Prostate gland (tissue), 2 donors: Measurements from ENCODE around the gene CDH24. TPM values are rescaled to one million over a fixed set of nuclear protein-coding genes. Genes with fewer than 3 reads are reported as not detected.

Experiments used
- DNase-seq: peaks from one replicate; pipeline ENCODE4 v3.0.0-alpha.2; 2019; ENCODE audit warnings: low spot score
- H3K27ac ChIP-seq, 2 donors: fragments of 200-600 bp; sonication (generic); 2 replicates each; pipeline ENCODE4 v1.5.1; 2017 to 2019
- H3K27me3 ChIP-seq: fragments of 200-600 bp; sonication (generic); replicated peaks from 2 replicates; pipeline ENCODE4 v1.5.1; 2019; ENCODE audit not compliant: insufficient read depth
- H3K36me3 ChIP-seq, 2 donors: fragments of 200-600 bp; sonication (generic); 1 replicate in 1 of 2; 2 replicates in 1 of 2; pipeline versions ENCODE4 v1.5.1 to v1.8.1; 2017 to 2019
- H3K4me1 ChIP-seq: fragments of 200-600 bp; sonication (generic); replicated peaks from 2 replicates; pipeline ENCODE4 v1.5.1; 2019
- H3K4me3 ChIP-seq, 2 donors: fragments of 200-600 bp; sonication (generic); 2 replicates each; pipeline ENCODE4 v1.5.1; 2017 to 2019
- H3K9me3 ChIP-seq: fragments of 200-600 bp; sonication (generic); 2 replicates; pipeline ENCODE4 v1.5.1; 2017
- POLR2A ChIP-seq: fragments of 450-650 bp; IDR thresholded peaks from one replicate; pipeline ENCODE4 v1.6.1; 2016; ENCODE audit warnings: antibody characterized with exemption, mild to moderate bottlenecking
- POLR2AphosphoS5 ChIP-seq: sonication (generic); formaldehyde crosslinking; IDR thresholded peaks from one replicate; pipeline ENCODE4 v1.6.1; 2017; ENCODE audit warnings: antibody characterized with exemption
- WGBS: methylation state at CpG from one replicate; pipeline ENCODE4 v1.1.5; 2018; 5-methylcytosine and 5-hydroxymethylcytosine counted together
- intact Hi-C: fragments of 100-400 bp; cut with DNase I; formaldehyde crosslinking; loops from one replicate; pipeline ENCODE4 v1.14.2; 2022
- total RNA-seq, 2 donors: library from RNA; depleted of rRNA; stranded (reverse); fragments of >200 nt; gene quantifications; one replicate each; pipeline ENCODE4 v1.1.0, GENCODE V29; 2016
- TF ChIP-seq, protein P1 (sequence below), 4 experiments: fragments of 200-600 bp in 2 of 4; fragments of 450-650 bp in 2 of 4; sonication (generic) in 2 of 4; IDR thresholded peaks; 1 replicate in 3 of 4; 2 replicates in 1 of 4; pipeline ENCODE4 v1.5.1; 2016 to 2019; ENCODE audit warnings: antibody characterized with exemption in 4 of 4, mild to moderate bottlenecking in 2 of 4, moderate library complexity in 2 of 4

CDH24 gene
- total RNA-seq, 2 donors from 2014 or later, result 4.0 to 7.2 TPM

DNA sequence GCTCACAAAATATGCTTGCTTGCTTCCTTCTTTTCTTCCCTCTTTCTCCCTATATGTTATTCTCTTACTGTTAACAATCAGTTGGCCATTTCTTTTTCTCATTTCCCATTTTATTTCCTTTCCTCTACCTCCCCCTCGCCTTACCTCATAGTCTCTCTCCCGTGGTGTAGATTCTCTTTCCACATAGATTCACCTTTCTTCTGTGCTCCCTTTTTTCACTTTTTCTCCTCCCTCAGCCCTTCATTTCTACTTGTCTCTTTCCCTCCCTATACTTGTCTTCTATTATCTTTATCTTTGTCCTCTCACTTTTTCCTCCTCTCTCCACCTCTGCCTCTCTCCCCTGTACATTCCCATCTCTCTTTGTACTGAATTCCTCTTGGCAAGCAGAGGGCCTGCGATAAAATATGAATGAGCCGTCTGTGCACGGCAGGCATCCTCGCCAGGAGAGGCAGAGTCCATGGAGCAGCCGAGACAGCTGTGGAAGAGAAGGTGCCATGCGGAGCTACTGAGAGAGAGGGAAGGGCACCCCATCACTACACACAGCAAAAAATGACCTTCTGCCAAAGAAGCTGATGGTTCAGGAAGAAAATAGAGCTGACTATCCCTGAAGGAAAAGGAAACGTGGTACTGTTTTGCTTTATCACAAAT, 59.5 kb downstream of the CDH24 start:
- Histone ChIP-seq H3K27me3 (no peaks in the 10 kb centered on the region), H3K4me1 (no peaks in the 10 kb centered on the region), H3K36me3 (no peaks in the 10 kb centered on the region), H3K27ac (no peak overlapping the region), H3K9me3 (no peaks in the 10 kb centered on the region), H3K4me3 (no peak overlapping the region)
- whole genome bisulfite sequencing, result 45% methylated on average over 9 of the region's 9 CpGs
- no peak for DNase-seq
- TF ChIP-seq, protein P1, sequence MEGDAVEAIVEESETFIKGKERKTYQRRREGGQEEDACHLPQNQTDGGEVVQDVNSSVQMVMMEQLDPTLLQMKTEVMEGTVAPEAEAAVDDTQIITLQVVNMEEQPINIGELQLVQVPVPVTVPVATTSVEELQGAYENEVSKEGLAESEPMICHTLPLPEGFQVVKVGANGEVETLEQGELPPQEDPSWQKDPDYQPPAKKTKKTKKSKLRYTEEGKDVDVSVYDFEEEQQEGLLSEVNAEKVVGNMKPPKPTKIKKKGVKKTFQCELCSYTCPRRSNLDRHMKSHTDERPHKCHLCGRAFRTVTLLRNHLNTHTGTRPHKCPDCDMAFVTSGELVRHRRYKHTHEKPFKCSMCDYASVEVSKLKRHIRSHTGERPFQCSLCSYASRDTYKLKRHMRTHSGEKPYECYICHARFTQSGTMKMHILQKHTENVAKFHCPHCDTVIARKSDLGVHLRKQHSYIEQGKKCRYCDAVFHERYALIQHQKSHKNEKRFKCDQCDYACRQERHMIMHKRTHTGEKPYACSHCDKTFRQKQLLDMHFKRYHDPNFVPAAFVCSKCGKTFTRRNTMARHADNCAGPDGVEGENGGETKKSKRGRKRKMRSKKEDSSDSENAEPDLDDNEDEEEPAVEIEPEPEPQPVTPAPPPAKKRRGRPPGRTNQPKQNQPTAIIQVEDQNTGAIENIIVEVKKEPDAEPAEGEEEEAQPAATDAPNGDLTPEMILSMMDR (IDR thresholded peaks at IDR 0.05), result no peak
- TF ChIP-seq POLR2A (no peak), POLR2AphosphoS5 (no peak)
- intact Hi-C loops, result no loop called here

Other genes starting within 250 kb of the CDH24 start
- 1 to 10 TPM; 4.6 to 8.1 TPM for gene SLC7A7, start 242.1 kb downstream of the CDH24 start, total RNA-seq
- 100 to 1,000 TPM in 1 of 2 donors, 10 to 100 TPM in 1; 54.5 to 195 TPM for gene MRPL52, start 227.6 kb downstream of the CDH24 start, total RNA-seq
- gene MMP14, start 220.9 kb downstream of the CDH24 start, total RNA-seq, result 10 to 100 TPM; 64.9 to 90.4 TPM
- 100 to 1,000 TPM; 124 to 150 TPM for gene LRP10, start 185.8 kb downstream of the CDH24 start, total RNA-seq
- gene REM2, start 174.3 kb downstream of the CDH24 start, total RNA-seq, result 1 to 10 TPM in 1 of 2 donors, under 1 TPM in 1; 0.62 to 1.0 TPM
- gene RBM23, start 138.4 kb downstream of the CDH24 start, total RNA-seq, result 100 to 1,000 TPM; 170 to 463 TPM
- 10 to 100 TPM; 65.0 to 71.0 TPM for gene PRMT5, start 128.1 kb downstream of the CDH24 start, total RNA-seq
- gene HAUS4, start 100.4 kb downstream of the CDH24 start, total RNA-seq, result 10 to 100 TPM; 39.8 to 53.3 TPM
- 10 to 100 TPM; 21.0 to 27.9 TPM for gene AJUBA, start 75.0 kb downstream of the CDH24 start, total RNA-seq
- 10 to 100 TPM; 15.1 to 17.6 TPM for gene C14orf93, start 47.4 kb downstream of the CDH24 start, total RNA-seq
- 100 to 1,000 TPM; 124 to 152 TPM for gene PSMB5, start 22.6 kb downstream of the CDH24 start, total RNA-seq
- not detected for gene PSMB11, start 15.3 kb downstream of the CDH24 start, total RNA-seq
- gene ACIN1, start 37.6 kb upstream of the CDH24 start, total RNA-seq, result 100 to 1,000 TPM in 1 of 2 donors, 10 to 100 TPM in 1; 86.6 to 168 TPM
- gene C14orf119, start 38.0 kb upstream of the CDH24 start, total RNA-seq, result 10 to 100 TPM; 20.3 to 32.3 TPM
- gene CIROP, start 47.5 kb upstream of the CDH24 start, total RNA-seq, result not detected
- gene CEBPE, start 61.7 kb upstream of the CDH24 start, total RNA-seq, result not detected
- 100 to 1,000 TPM; 119 to 143 TPM for gene SLC7A8, start 126.1 kb upstream of the CDH24 start, total RNA-seq
- gene RNF212B, start 180.4 kb upstream of the CDH24 start, total RNA-seq, result 10 to 100 TPM in 1 of 2 donors, not detected in 1; 21.1 TPM
- gene HOMEZ, start 228.6 kb upstream of the CDH24 start, total RNA-seq, result 10 to 100 TPM; 15.3 to 22.0 TPM
- 10 to 100 TPM in 1 of 2 donors, 1 to 10 TPM in 1; 4.9 to 20.2 TPM for gene PPP1R3E, start 245.3 kb upstream of the CDH24 start, total RNA-seq
- 10 to 100 TPM; 45.4 to 87.3 TPM for gene BCL2L2, start 249.3 kb upstream of the CDH24 start, total RNA-seq